Karpas-422 (cell line): ENCODE measurements around the gene PPP1CB. TPM values are rescaled to one million over a fixed set of nuclear protein-coding genes. Genes with fewer than 3 reads are reported as not detected.

Source experiments
- DNase-seq: peaks from one replicate; pipeline ENCODE4 v3.0.0-alpha.2; 2015
- H2AFZ ChIP-seq: fragments of 200-600 bp; sonication (generic); 2 replicates; pipeline ENCODE4 v1.6.1; 2014; ENCODE audit warnings: antibody characterized with exemption, low read length, mixed read lengths
- H3K27ac ChIP-seq: fragments of 200-600 bp; sonication (generic); 2 replicates; pipeline ENCODE4 v1.5.1; 2014; ENCODE audit warnings: mild to moderate bottlenecking, low read length, moderate library complexity
- H3K27me3 ChIP-seq: fragments of 200-600 bp; sonication (generic); 2 replicates; pipeline ENCODE4 v1.6.1; 2014; ENCODE audit warnings: low read length, mixed read lengths
- H3K36me3 ChIP-seq: fragments of 200-600 bp; sonication (generic); 2 replicates; pipeline ENCODE4 v1.6.1; 2014; ENCODE audit warnings: low read length, mixed read lengths; ENCODE audit not compliant: insufficient read depth
- H3K4me1 ChIP-seq: fragments of 200-600 bp; sonication (generic); 2 replicates; pipeline ENCODE4 v1.6.1; 2014; ENCODE audit warnings: mild to moderate bottlenecking, low read length, mixed read lengths
- H3K4me2 ChIP-seq: fragments of 200-600 bp; sonication (generic); 2 replicates; pipeline ENCODE4 v1.6.1; 2014; ENCODE audit warnings: low read length, low read depth, mild to moderate bottlenecking; ENCODE audit not compliant: poor library complexity, severe bottlenecking
- H3K4me3 ChIP-seq: fragments of 200-600 bp; sonication (generic); 2 replicates; pipeline ENCODE4 v1.5.1; 2014; ENCODE audit warnings: mild to moderate bottlenecking, antibody characterized with exemption, low read length, mixed read lengths
- H3K79me2 ChIP-seq: fragments of 200-600 bp; sonication (generic); 2 replicates; pipeline ENCODE4 v1.6.1; 2014; ENCODE audit warnings: mild to moderate bottlenecking, low read length, mixed read lengths
- H3K9ac ChIP-seq: fragments of 200-600 bp; sonication (generic); 2 replicates; pipeline ENCODE4 v1.6.0; 2014; ENCODE audit warnings: low read length
- H3K9me2 ChIP-seq: fragments of 200-600 bp; sonication (generic), shearing (Covaris generic); replicated peaks from 2 replicates; pipeline ENCODE4 v1.6.0; 2014; ENCODE audit warnings: mild to moderate bottlenecking, low read length, moderate library complexity; ENCODE audit not compliant: insufficient read depth
- H3K9me3 ChIP-seq: fragments of 300-700, 200-600 bp; sonication (generic); 2 replicates; pipeline ENCODE4 v1.6.1; 2014; ENCODE audit warnings: low read length, mixed read lengths
- H4K20me1 ChIP-seq: fragments of 200-600 bp; sonication (generic); 2 replicates; pipeline ENCODE4 v1.6.1; 2014; ENCODE audit warnings: mild to moderate bottlenecking, antibody characterized with exemption, low read length, low read depth; ENCODE audit not compliant: insufficient read depth
- total RNA-seq: library from RNA; depleted of rRNA; stranded (reverse); fragments of >200 nt; shearing (Covaris generic); gene quantifications from 2 replicates; pipeline ENCODE4 v1.2.3, GENCODE V29; 2014; ENCODE audit warnings: low replicate concordance

The PPP1CB gene
- total RNA-seq, 1 experiment from 2014 or later, result 134 TPM

- DNase-seq, result no peak
- Histone ChIP-seq H3K9me3 (no peaks in the 10 kb centered on the region), H3K9ac (peak overlapping the region; percentile 41; the same call in 1 of the 2 replicates), H3K4me1 (peaks cover 51% of the 10 kb centered on the region), H3K4me2 (peak overlapping the region; percentile 81), H3K27me3 (no peaks in the 10 kb centered on the region), H2AFZ (no peak overlapping the region), H3K79me2 (peaks cover 85% of the 10 kb centered on the region), H3K9me2 (no peaks in the 10 kb centered on the region), H4K20me1 (peaks cover 50% of the 10 kb centered on the region), H3K27ac (no peak overlapping the region), H3K36me3 (peaks cover 18% of the 10 kb centered on the region; the same call in 1 of the 2 replicates), H3K4me3 (peak overlapping the region; percentile 88; the same call in 1 of the 2 replicates)
Observed at GRCh38 chr2:28754321-28754720, 2.7 kb downstream of the PPP1CB start.

GRCh38 chr2:28755421-28755820, 3.8 kb downstream of the PPP1CB start:
- Histone ChIP-seq H3K4me1 (peaks cover 40% of the 10 kb centered on the region), H2AFZ (no peak overlapping the region), H3K36me3 (peaks cover 20% of the 10 kb centered on the region; the same call in 1 of the 2 replicates), H3K4me2 (peak overlapping the region; percentile 81), H4K20me1 (peaks cover 51% of the 10 kb centered on the region), H3K4me3 (no peak overlapping the region), H3K27me3 (no peaks in the 10 kb centered on the region), H3K9me3 (no peaks in the 10 kb centered on the region), H3K27ac (no peak overlapping the region), H3K79me2 (peaks cover 95% of the 10 kb centered on the region), H3K9me2 (no peaks in the 10 kb centered on the region), H3K9ac (no peak overlapping the region)
- DNase-seq, result no peak

- Histone ChIP-seq H4K20me1 (peaks cover 69% of the 10 kb centered on the region), H3K9me3 (no peaks in the 10 kb centered on the region), H3K4me2 (no peak overlapping the region), H3K36me3 (peaks cover 38% of the 10 kb centered on the region), H3K9me2 (no peaks in the 10 kb centered on the region), H3K4me1 (peaks cover 30% of the 10 kb centered on the region), H3K4me3 (no peak overlapping the region), H2AFZ (no peak overlapping the region), H3K9ac (no peak overlapping the region), H3K27me3 (no peaks in the 10 kb centered on the region), H3K27ac (no peak overlapping the region), H3K79me2 (peaks cover 100% of the 10 kb centered on the region)
- no peak for DNase-seq
Observed at GRCh38 chr2:28758459-28758858, 6.8 kb downstream of the PPP1CB start.

GRCh38 chr2:28761420-28761819, 9.8 kb downstream of the PPP1CB start:
- Histone ChIP-seq H2AFZ (no peak overlapping the region), H3K27me3 (no peaks in the 10 kb centered on the region), H3K9me2 (no peaks in the 10 kb centered on the region), H3K4me3 (no peak overlapping the region), H3K9ac (no peak overlapping the region), H3K9me3 (no peaks in the 10 kb centered on the region), H3K36me3 (peaks cover 32% of the 10 kb centered on the region), H4K20me1 (peaks cover 59% of the 10 kb centered on the region), H3K27ac (no peak overlapping the region), H3K4me1 (peaks cover 7% of the 10 kb centered on the region), H3K4me2 (no peak overlapping the region), H3K79me2 (peaks cover 100% of the 10 kb centered on the region)
- DNase-seq, result no peak

GRCh38 chr2:28764909-28765711, 13.5 kb downstream of the PPP1CB start:
- Histone ChIP-seq H3K4me1 (peaks cover 28% of the 10 kb centered on the region), H3K27ac (no peak overlapping the region), H3K36me3 (peaks cover 20% of the 10 kb centered on the region), H3K9ac (no peak overlapping the region), H3K27me3 (no peaks in the 10 kb centered on the region), H3K9me3 (no peaks in the 10 kb centered on the region), H4K20me1 (peaks cover 51% of the 10 kb centered on the region), H2AFZ (no peak overlapping the region), H3K4me2 (no peak overlapping the region), H3K9me2 (no peaks in the 10 kb centered on the region), H3K79me2 (peaks cover 100% of the 10 kb centered on the region), H3K4me3 (no peak overlapping the region)
- no peak for DNase-seq

GRCh38 chr2:28766070-28766469, 14.4 kb downstream of the PPP1CB start:
- no peak overlapping the region for H2AFZ ChIP-seq
- peaks cover 44% of the 10 kb centered on the region for H4K20me1 ChIP-seq
- H3K4me1 ChIP-seq, result peaks cover 35% of the 10 kb centered on the region
- H3K4me2 ChIP-seq, result no peak overlapping the region
- peaks cover 99% of the 10 kb centered on the region for H3K79me2 ChIP-seq
- DNase-seq, result no peak
- H3K27ac ChIP-seq, result no peak overlapping the region
- H3K4me3 ChIP-seq, result no peak overlapping the region
- H3K27me3 ChIP-seq, result no peaks in the 10 kb centered on the region
- H3K36me3 ChIP-seq, result peaks cover 12% of the 10 kb centered on the region
- H3K9me3 ChIP-seq, result no peaks in the 10 kb centered on the region
- H3K9ac ChIP-seq, result no peak overlapping the region
- no peaks in the 10 kb centered on the region for H3K9me2 ChIP-seq

GRCh38 chr2:28767337-28767736, 15.7 kb downstream of the PPP1CB start:
- Histone ChIP-seq H3K27ac (no peak overlapping the region), H3K4me2 (no peak overlapping the region), H3K4me1 (peaks cover 42% of the 10 kb centered on the region), H3K27me3 (no peaks in the 10 kb centered on the region), H3K4me3 (no peak overlapping the region), H2AFZ (no peak overlapping the region), H3K9ac (no peak overlapping the region), H3K9me2 (no peaks in the 10 kb centered on the region), H3K36me3 (0 out of 2 replicates have a peak, but pooled peaks cover 4% of the 10 kb centered on the region), H3K9me3 (no peaks in the 10 kb centered on the region), H3K79me2 (peaks cover 99% of the 10 kb centered on the region), H4K20me1 (peaks cover 39% of the 10 kb centered on the region)
- no peak for DNase-seq

GRCh38 chr2:28768422-28768821, 16.8 kb downstream of the PPP1CB start:
- Histone ChIP-seq H3K36me3 (no peaks in the 10 kb centered on the region), H3K9me2 (no peaks in the 10 kb centered on the region), H3K4me2 (no peak overlapping the region), H3K4me1 (peaks cover 51% of the 10 kb centered on the region), H3K79me2 (peaks cover 99% of the 10 kb centered on the region), H3K9ac (no peak overlapping the region), H2AFZ (no peak overlapping the region), H3K27me3 (no peaks in the 10 kb centered on the region), H3K27ac (no peak overlapping the region), H3K4me3 (no peak overlapping the region), H4K20me1 (peaks cover 34% of the 10 kb centered on the region; the same call in 1 of the 2 replicates), H3K9me3 (no peaks in the 10 kb centered on the region)
- DNase-seq, result no peak
